ENCODE measurements around the gene CCDC9B.
A peak's percentile ranks its signal among the peaks of the same experiment; 100 is the strongest.

CCDC9B gene

GRCh38 chr15:40338921-40339620 is 1.7 kb downstream of the CCDC9B start:
- peak overlapping the region; percentile 53 for H3K4me3 ChIP-seq (replicated peaks; ENCODE audit: low read depth, low read length)
- peak; percentile 85 for DNase-seq (ENCODE audit: low read depth)

GRCh38 chr15:40338041-40338657 is 2.6 kb downstream of the CCDC9B start:
- peak; percentile 75 for DNase-seq (ENCODE audit: low read depth)
- TF ChIP-seq, protein P1, sequence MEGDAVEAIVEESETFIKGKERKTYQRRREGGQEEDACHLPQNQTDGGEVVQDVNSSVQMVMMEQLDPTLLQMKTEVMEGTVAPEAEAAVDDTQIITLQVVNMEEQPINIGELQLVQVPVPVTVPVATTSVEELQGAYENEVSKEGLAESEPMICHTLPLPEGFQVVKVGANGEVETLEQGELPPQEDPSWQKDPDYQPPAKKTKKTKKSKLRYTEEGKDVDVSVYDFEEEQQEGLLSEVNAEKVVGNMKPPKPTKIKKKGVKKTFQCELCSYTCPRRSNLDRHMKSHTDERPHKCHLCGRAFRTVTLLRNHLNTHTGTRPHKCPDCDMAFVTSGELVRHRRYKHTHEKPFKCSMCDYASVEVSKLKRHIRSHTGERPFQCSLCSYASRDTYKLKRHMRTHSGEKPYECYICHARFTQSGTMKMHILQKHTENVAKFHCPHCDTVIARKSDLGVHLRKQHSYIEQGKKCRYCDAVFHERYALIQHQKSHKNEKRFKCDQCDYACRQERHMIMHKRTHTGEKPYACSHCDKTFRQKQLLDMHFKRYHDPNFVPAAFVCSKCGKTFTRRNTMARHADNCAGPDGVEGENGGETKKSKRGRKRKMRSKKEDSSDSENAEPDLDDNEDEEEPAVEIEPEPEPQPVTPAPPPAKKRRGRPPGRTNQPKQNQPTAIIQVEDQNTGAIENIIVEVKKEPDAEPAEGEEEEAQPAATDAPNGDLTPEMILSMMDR (IDR thresholded peaks at IDR 0.05; ENCODE audit: low read length, missing control alignments), result peak; percentile 68
- peak overlapping the region; percentile 8 for H3K4me3 ChIP-seq (replicated peaks; ENCODE audit: low read depth, low read length)

More at GRCh38 chr15:40338921-40339620, 1.7 kb downstream of the CCDC9B start:
- TF ChIP-seq, protein P1 (IDR thresholded peaks at IDR 0.05; ENCODE audit: low read length, missing control alignments), result no peak

DNA sequence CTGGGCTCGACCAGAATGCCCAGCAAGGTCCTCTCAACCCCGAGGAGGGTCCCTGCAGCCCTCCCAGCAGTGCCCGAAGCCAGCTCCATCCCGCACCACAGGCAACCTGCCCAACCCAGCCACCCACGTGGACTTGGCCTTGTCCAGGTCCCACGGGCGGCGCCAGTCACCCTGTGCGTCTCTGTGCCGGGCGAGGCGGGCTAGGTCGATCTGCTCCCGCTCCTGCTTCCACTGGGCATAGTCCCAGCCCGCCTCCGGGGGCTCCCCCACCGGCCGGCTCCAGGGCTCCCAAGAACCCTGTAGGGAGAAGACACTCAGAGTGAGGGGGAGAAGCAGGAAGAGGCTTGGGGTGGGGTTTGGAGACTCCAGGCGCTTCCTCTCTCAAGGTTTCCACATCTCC is 3.1 kb downstream of the CCDC9B start:
- no peak for DNase-seq (ENCODE audit: low read depth)
- H3K4me3 ChIP-seq (replicated peaks; ENCODE audit: low read depth, low read length), result no peak overlapping the region
- TF ChIP-seq, protein P1 (IDR thresholded peaks at IDR 0.05; ENCODE audit: low read length, missing control alignments), result no peak

DNA sequence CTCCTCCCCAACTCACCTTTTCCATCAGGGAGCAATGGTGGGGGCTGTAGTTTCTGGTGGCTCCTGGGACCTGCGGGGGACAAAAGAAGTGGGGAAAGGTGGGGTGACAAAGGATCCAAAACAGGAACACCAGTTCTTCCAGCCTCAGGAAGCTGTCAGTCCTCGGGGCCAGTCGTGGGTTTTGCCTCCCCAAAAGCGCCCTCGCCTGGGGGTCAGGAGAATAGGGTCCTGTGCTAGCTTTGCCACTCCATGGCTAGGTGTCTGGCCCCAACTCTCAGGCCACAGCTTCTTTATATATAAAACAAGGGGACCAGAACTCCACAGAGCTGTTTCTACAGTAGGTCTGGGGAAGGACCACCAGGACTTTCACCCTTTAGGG is 4.0 kb downstream of the CCDC9B start:
- DNase-seq (ENCODE audit: low read depth), result no peak
- H3K4me3 ChIP-seq (replicated peaks; ENCODE audit: low read depth, low read length), result no peak overlapping the region
- TF ChIP-seq, protein P1 (IDR thresholded peaks at IDR 0.05; ENCODE audit: low read length, missing control alignments), result no peak

GRCh38 chr15:40335938-40336743 is 4.6 kb downstream of the CCDC9B start:
- TF ChIP-seq, protein P1 (IDR thresholded peaks at IDR 0.05; ENCODE audit: low read length, missing control alignments), result no peak
- H3K4me3 ChIP-seq (replicated peaks; ENCODE audit: low read depth, low read length), result no peak overlapping the region
- no peak for DNase-seq (ENCODE audit: low read depth)

DNA sequence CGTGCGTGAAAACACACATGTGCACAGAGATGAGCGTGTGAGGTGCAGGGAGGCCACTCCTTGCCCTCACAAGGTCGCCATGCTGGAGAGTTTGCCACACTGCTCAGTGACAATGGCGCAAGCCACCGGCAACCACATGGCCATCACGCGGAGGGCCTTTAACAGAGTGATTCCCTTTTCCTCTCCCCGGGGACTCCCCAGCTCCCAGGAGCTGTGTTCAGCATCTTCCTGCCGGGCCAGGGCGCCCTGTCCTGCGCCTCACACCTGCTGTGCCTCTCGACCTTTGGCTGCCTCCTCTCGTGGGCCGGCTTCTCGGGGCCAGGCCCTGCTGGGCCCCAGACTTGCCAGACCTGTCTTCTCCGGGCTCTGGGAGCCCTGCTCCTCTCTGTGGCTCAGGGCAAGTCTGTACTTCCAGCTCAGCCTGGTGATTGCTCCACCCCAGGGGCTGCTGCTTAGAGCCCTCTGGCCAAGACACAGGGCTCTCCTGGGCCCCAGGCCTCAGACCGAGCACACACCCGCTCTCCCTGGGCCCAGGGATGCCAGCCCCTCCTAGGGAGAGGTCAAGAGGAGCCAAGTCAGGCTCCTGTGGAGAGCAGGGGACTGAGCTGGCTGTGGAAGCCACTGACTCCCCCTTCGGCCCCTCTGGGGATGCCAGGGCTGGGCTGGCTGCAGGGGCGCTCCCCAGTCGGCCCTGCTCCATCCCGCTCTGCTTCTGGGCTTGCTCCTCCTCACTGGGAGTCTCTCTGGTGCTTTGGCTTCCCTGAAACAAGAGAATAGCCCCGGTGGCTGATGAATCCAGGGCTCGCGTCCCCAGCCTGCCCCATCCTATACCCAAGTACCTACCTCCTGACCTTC is 5.6 kb downstream of the CCDC9B start:
- TF ChIP-seq, protein P1 (IDR thresholded peaks at IDR 0.05; ENCODE audit: low read length, missing control alignments), result no peak
- DNase-seq (ENCODE audit: low read depth), result no peak
- H3K4me3 ChIP-seq (replicated peaks; ENCODE audit: low read depth, low read length), result no peak overlapping the region
